ENCODE measurements around the gene SPATA25.

DNA sequence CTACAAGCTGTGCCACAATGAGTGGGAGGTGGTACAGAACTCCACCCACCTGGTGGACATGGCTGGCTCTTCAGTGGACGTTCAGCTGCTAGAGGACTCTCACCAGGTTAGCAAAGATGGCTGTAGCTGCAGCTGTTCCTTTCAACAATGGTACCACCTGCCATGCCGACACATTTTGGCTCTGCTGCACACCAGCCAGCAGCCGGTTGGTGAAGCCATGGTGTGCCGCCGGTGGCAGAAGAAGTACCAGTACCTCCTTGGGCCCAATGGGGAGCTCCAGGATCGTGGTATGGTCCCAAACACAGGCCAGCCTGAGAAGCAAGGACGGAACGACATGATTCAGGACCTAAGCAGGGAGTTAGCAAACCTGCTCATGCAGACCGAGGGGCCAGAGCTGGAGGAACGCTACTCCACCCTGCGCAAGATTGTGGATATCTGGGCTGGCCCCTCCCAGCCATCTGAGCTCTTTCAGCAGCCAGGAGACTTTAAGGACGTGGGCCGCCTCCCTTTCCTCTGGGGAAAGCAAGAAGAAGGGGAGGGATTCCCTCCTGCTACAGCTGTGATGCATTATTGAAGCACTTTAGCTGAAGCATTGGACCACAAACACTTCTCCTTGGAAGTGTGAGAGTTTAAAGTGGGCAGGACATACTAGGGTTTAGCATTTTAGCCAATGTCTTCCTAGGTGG, 9.2 kb downstream of the SPATA25 start:
- TF ChIP-seq, protein P1, sequence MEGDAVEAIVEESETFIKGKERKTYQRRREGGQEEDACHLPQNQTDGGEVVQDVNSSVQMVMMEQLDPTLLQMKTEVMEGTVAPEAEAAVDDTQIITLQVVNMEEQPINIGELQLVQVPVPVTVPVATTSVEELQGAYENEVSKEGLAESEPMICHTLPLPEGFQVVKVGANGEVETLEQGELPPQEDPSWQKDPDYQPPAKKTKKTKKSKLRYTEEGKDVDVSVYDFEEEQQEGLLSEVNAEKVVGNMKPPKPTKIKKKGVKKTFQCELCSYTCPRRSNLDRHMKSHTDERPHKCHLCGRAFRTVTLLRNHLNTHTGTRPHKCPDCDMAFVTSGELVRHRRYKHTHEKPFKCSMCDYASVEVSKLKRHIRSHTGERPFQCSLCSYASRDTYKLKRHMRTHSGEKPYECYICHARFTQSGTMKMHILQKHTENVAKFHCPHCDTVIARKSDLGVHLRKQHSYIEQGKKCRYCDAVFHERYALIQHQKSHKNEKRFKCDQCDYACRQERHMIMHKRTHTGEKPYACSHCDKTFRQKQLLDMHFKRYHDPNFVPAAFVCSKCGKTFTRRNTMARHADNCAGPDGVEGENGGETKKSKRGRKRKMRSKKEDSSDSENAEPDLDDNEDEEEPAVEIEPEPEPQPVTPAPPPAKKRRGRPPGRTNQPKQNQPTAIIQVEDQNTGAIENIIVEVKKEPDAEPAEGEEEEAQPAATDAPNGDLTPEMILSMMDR (conservative IDR thresholded peaks at IDR 0.05; ENCODE audit: low read depth, low read length) = no peak
- TF ChIP-seq EZH2 (IDR thresholded peaks at IDR 0.05; ENCODE audit: low read length, unreplicated experiment) (no peak), EZH2phosphoT487 (IDR thresholded peaks at IDR 0.05; ENCODE audit: borderline replicate concordance, low read length) (no peak)
